ENCODE measurements around the gene CPLX1. TPM values are rescaled to one million over a fixed set of nuclear protein-coding genes. Genes with fewer than 3 reads are reported as not detected.
"Not testable (repeated sequence)": the region's sequence is repeated elsewhere in the genome, so short reads cannot be mapped to it uniquely, and the experiment has no call there.

Gene CPLX1
- total and polyA plus RNA-seq, 7 experiments from 2014 or later = 0.17 to 1.9 (median 0.58) TPM; not detected in 1

- Histone ChIP-seq H3K9me3 (ENCODE audit: control insufficient read depth in 2 of 3, low read length in 3 of 3) (no peaks in the 10 kb centered on the region), H3K27me3 (ENCODE audit: control insufficient read depth in 2 of 2, insufficient read depth in 2 of 2, low read length in 2 of 2) (no peaks in the 10 kb centered on the region), H3K4me1 (ENCODE audit: control insufficient read depth in 2 of 2, insufficient read depth in 2 of 2, low read length in 2 of 2) (no peaks in the 10 kb centered on the region), H3K4me3 (ENCODE audit: low read length) (no peak overlapping the region), H3K27ac (ENCODE audit: low read depth, low read length) (no peak overlapping the region), H3K36me3 (ENCODE audit: control insufficient read depth in 2 of 3, insufficient read depth in 3 of 3, low read length in 3 of 3) (peaks cover 0 to 16% (median 0%) of the 10 kb centered on the region in 3 experiments)
- no peaks in the 10 kb centered on the region for H3K27me3 Mint-ChIP-seq
- intact Hi-C loops (cut with micrococcal nuclease) = no loop called here
- ATAC-seq (no peak), DNase-seq (no peak)
- H3K4me3 Mint-ChIP-seq = no peak overlapping the region
- ChIA-PET CTCF (no interaction called here), POLR2A (no interaction called here)
- H3K4me1 Mint-ChIP-seq = peaks cover 0 to 12% (median 5%) of the 10 kb centered on the region in 7 donors
- peak overlapping the region in 3 of 9 donors; percentile 28 to 64 (median 57) for H3K27ac Mint-ChIP-seq
- H3K36me3 Mint-ChIP-seq = peaks cover 0 to 23% (median 8%) of the 10 kb centered on the region in 5 donors
- no peaks in the 10 kb centered on the region for H3K9me3 Mint-ChIP-seq
Measured at GRCh38 chr4:754221-755120, 71.5 kb downstream of the CPLX1 start.

GRCh38 chr4:753186-753585, 72.7 kb downstream of the CPLX1 start:
- H3K4me3 ChIP-seq (ENCODE audit: low read length); H3K9me3 ChIP-seq (ENCODE audit: control insufficient read depth in 2 of 3, low read length in 3 of 3); CTCF ChIA-PET; H3K27me3 Mint-ChIP-seq; H3K9me3 Mint-ChIP-seq; intact Hi-C loops (cut with micrococcal nuclease); H3K27ac ChIP-seq (ENCODE audit: low read depth, low read length); H3K27me3 ChIP-seq (ENCODE audit: control insufficient read depth in 2 of 2, insufficient read depth in 2 of 2, low read length in 2 of 2); H3K27ac Mint-ChIP-seq; DNase-seq; H3K4me3 Mint-ChIP-seq; ATAC-seq; H3K4me1 ChIP-seq (ENCODE audit: control insufficient read depth in 2 of 2, insufficient read depth in 2 of 2, low read length in 2 of 2): not testable (repeated sequence)
- POLR2A ChIA-PET = interaction anchor here (0.6 kb wide), 1 partner anchor 384 kb away, joined by 3 read pairs; no protein-coding TSS in a partner anchor
- Mint-ChIP-seq H3K4me1 (peaks cover 0 to 12% (median 5%) of the 10 kb centered on the region in 7 donors), H3K36me3 (peaks cover 0 to 30% (median 9%) of the 10 kb centered on the region in 5 donors)
- H3K36me3 ChIP-seq (ENCODE audit: control insufficient read depth in 2 of 3, insufficient read depth in 3 of 3, low read length in 3 of 3) = peaks cover 0 to 21% (median 0%) of the 10 kb centered on the region in 3 experiments

- no peaks in the 10 kb centered on the region for H3K27me3 Mint-ChIP-seq
- no peaks in the 10 kb centered on the region for H3K27me3 ChIP-seq (ENCODE audit: control insufficient read depth in 2 of 2, insufficient read depth in 2 of 2, low read length in 2 of 2)
- no peak overlapping the region for H3K4me3 Mint-ChIP-seq
- peaks cover 0 to 26% (median 0%) of the 10 kb centered on the region in 3 experiments for H3K36me3 ChIP-seq (ENCODE audit: control insufficient read depth in 2 of 3, insufficient read depth in 3 of 3, low read length in 3 of 3)
- ChIA-PET CTCF (interaction anchor here (0.5 kb wide), 1 partner anchor 640 kb away, joined by 3 read pairs; no protein-coding TSS in a partner anchor), POLR2A (no interaction called here)
- H3K27ac Mint-ChIP-seq = peak overlapping the region in 1 of 9 donors; percentile 62
- no peak overlapping the region for H3K27ac ChIP-seq (ENCODE audit: low read depth, low read length)
- H3K9me3 ChIP-seq (ENCODE audit: control insufficient read depth in 2 of 3, low read length in 3 of 3) = no peaks in the 10 kb centered on the region
- no peak for ATAC-seq
- peaks cover 0 to 12% (median 8%) of the 10 kb centered on the region in 7 donors for H3K4me1 Mint-ChIP-seq
- H3K36me3 Mint-ChIP-seq = peaks cover 0 to 35% (median 9%) of the 10 kb centered on the region in 5 donors
- H3K9me3 Mint-ChIP-seq = no peaks in the 10 kb centered on the region
- H3K4me1 ChIP-seq (ENCODE audit: control insufficient read depth in 2 of 2, insufficient read depth in 2 of 2, low read length in 2 of 2) = no peaks in the 10 kb centered on the region
- intact Hi-C loops (cut with micrococcal nuclease) = no loop called here
- H3K4me3 ChIP-seq (ENCODE audit: low read length) = no peak overlapping the region
- no peak for DNase-seq
Measured at GRCh38 chr4:752196-752861, 73.6 kb downstream of the CPLX1 start.

GRCh38 chr4:751676-752075, 74.3 kb downstream of the CPLX1 start:
- Histone ChIP-seq H3K36me3 (ENCODE audit: control insufficient read depth in 2 of 3, insufficient read depth in 3 of 3, low read length in 3 of 3) (peaks cover 0 to 26% (median 0%) of the 10 kb centered on the region in 3 experiments), H3K27ac (ENCODE audit: low read depth, low read length) (no peak overlapping the region), H3K9me3 (ENCODE audit: control insufficient read depth in 2 of 3, low read length in 3 of 3) (no peaks in the 10 kb centered on the region), H3K27me3 (ENCODE audit: control insufficient read depth in 2 of 2, insufficient read depth in 2 of 2, low read length in 2 of 2) (no peaks in the 10 kb centered on the region), H3K4me3 (ENCODE audit: low read length) (no peak overlapping the region), H3K4me1 (ENCODE audit: control insufficient read depth in 2 of 2, insufficient read depth in 2 of 2, low read length in 2 of 2) (no peaks in the 10 kb centered on the region)
- ATAC-seq = no peak
- intact Hi-C loops (cut with micrococcal nuclease) = no loop called here
- ChIA-PET CTCF (interaction anchor here (1.1 kb wide), 1 partner anchor 11 kb away, joined by 4 read pairs; no protein-coding TSS in a partner anchor), POLR2A (no interaction called here)
- H3K9me3 Mint-ChIP-seq = no peaks in the 10 kb centered on the region
- peaks cover 0 to 34% (median 9%) of the 10 kb centered on the region in 5 donors for H3K36me3 Mint-ChIP-seq
- H3K27ac Mint-ChIP-seq = no peak overlapping the region
- H3K4me3 Mint-ChIP-seq = no peak overlapping the region
- peaks cover 0 to 12% (median 8%) of the 10 kb centered on the region in 7 donors for H3K4me1 Mint-ChIP-seq
- no peak for DNase-seq
- no peaks in the 10 kb centered on the region for H3K27me3 Mint-ChIP-seq

GRCh38 chr4:749698-750666, 75.9 kb downstream of the CPLX1 start:
- Histone ChIP-seq H3K9me3 (ENCODE audit: control insufficient read depth in 2 of 3, low read length in 3 of 3) (no peaks in the 10 kb centered on the region), H3K36me3 (ENCODE audit: control insufficient read depth in 2 of 3, insufficient read depth in 3 of 3, low read length in 3 of 3) (peaks cover 0 to 26% (median 0%) of the 10 kb centered on the region in 3 experiments), H3K4me3 (ENCODE audit: low read length) (no peak overlapping the region), H3K27me3 (ENCODE audit: control insufficient read depth in 2 of 2, insufficient read depth in 2 of 2, low read length in 2 of 2) (no peaks in the 10 kb centered on the region), H3K27ac (ENCODE audit: low read depth, low read length) (no peak overlapping the region), H3K4me1 (ENCODE audit: control insufficient read depth in 2 of 2, insufficient read depth in 2 of 2, low read length in 2 of 2) (no peaks in the 10 kb centered on the region)
- H3K27me3 Mint-ChIP-seq = no peaks in the 10 kb centered on the region
- H3K9me3 Mint-ChIP-seq = no peaks in the 10 kb centered on the region
- ChIA-PET POLR2A (interaction anchor here (0.6 kb wide), 1 partner anchor 17 kb away, joined by 3 read pairs; no protein-coding TSS in a partner anchor), CTCF (no interaction called here)
- H3K4me1 Mint-ChIP-seq = peaks cover 0 to 9% (median 5%) of the 10 kb centered on the region in 7 donors
- H3K36me3 Mint-ChIP-seq = peaks cover 0 to 27% (median 8%) of the 10 kb centered on the region in 5 donors
- DNase-seq (no peak), ATAC-seq (no peak)
- H3K4me3 Mint-ChIP-seq = no peak overlapping the region
- intact Hi-C loops (cut with micrococcal nuclease) = loop anchor here in 1 of 2 donors (10.0 kb wide), 1 partner anchor 505 kb away; no protein-coding TSS in a partner anchor
- peak overlapping the region in 3 of 9 donors; percentile 19 to 63 (median 33) for H3K27ac Mint-ChIP-seq

GRCh38 chr4:748461-748860, 77.5 kb downstream of the CPLX1 start:
- peaks cover 0 to 23% (median 11%) of the 10 kb centered on the region in 5 donors for H3K36me3 Mint-ChIP-seq
- no peak overlapping the region for H3K4me3 Mint-ChIP-seq
- Histone ChIP-seq H3K36me3 (ENCODE audit: control insufficient read depth in 2 of 3, insufficient read depth in 3 of 3, low read length in 3 of 3) (peaks cover 0 to 30% (median 0%) of the 10 kb centered on the region in 3 experiments), H3K27ac (ENCODE audit: low read depth, low read length) (no peak overlapping the region), H3K9me3 (ENCODE audit: control insufficient read depth in 2 of 3, low read length in 3 of 3) (no peaks in the 10 kb centered on the region), H3K4me1 (ENCODE audit: control insufficient read depth in 2 of 2, insufficient read depth in 2 of 2, low read length in 2 of 2) (no peaks in the 10 kb centered on the region), H3K4me3 (ENCODE audit: low read length) (no peak overlapping the region), H3K27me3 (ENCODE audit: control insufficient read depth in 2 of 2, insufficient read depth in 2 of 2, low read length in 2 of 2) (no peaks in the 10 kb centered on the region)
- H3K9me3 Mint-ChIP-seq = no peaks in the 10 kb centered on the region
- ChIA-PET CTCF (no interaction called here), POLR2A (no interaction called here)
- no peak overlapping the region for H3K27ac Mint-ChIP-seq
- ATAC-seq = no peak
- peaks cover 0 to 11% (median 5%) of the 10 kb centered on the region in 7 donors for H3K4me1 Mint-ChIP-seq
- H3K27me3 Mint-ChIP-seq = no peaks in the 10 kb centered on the region
- DNase-seq = no peak
- intact Hi-C loops (cut with micrococcal nuclease) = loop anchor here in 1 of 2 donors (10.0 kb wide), 1 partner anchor 504 kb away; no protein-coding TSS in a partner anchor
